Measurements from ENCODE around the gene LILRB4.

DNA sequence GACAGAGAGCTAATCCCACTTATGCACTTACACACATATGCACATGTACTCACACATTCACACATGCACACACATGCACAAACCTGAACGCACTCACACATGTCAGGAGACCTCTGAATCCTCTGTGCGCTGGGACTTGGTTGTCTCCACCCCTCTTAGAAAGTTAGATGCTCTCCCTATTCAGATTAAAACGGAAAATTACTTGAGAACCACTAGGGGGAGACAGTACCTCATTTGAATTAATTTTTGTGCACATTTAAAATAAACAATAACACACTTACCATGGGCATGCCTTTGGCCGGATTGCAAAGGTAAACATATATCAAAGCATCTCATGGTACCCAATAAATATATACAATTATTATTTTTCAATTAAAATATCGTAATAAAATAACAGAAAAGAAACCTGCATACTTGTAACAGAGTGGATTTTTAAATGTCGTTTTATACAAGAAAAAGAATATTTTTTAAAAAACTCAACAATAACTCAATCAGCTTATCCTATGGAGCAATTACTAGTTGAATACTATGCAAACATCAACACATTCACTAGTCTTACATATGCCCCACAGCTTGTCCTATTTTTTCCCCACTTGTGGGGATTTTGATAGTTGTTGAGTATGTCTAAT lies 9.5 kb upstream of the LILRB4 start:
- TF ChIP-seq GATA2 (IDR thresholded peaks at IDR 0.05; ENCODE audit: low read depth, low read length) (no peak), GATA3 (IDR thresholded peaks at IDR 0.05; ENCODE audit: low read depth, low read length) (no peak)
